ENCODE measurements around the gene PLXNA2. TPM values are rescaled to one million over a fixed set of nuclear protein-coding genes. Genes with fewer than 3 reads are reported as not detected.

Gene PLXNA2
- total RNA-seq, 2 donors from 2014 or later: 44.5 to 51.6 TPM

- TF ChIP-seq POLR2A (IDR thresholded peaks at IDR 0.05): no peak
- TF ChIP-seq CTCF (IDR thresholded peaks at IDR 0.05): no peak
- ATAC-seq: no peak
- no peaks in the 10 kb centered on the region for H3K27me3 ChIP-seq
- no peaks in the 10 kb centered on the region for H3K9me3 ChIP-seq
- intact Hi-C loops (cut with DNase I): no loop called here
- H3K4me3 ChIP-seq: no peak overlapping the region
- peaks cover 42% of the 10 kb centered on the region for H3K4me1 ChIP-seq
- no peak overlapping the region for H3K27ac ChIP-seq
- DNase-seq: no peak
- no peaks in the 10 kb centered on the region for H3K36me3 ChIP-seq (replicated peaks in 1 of 2; ENCODE audit: insufficient read depth in 1 of 2, low read depth in 2 of 2)
- WGBS, 2 donors: 88 to 90% methylated on average over 1 of the region's 1 CpG
These were observed 80.6 kb downstream of the PLXNA2 start for GRCh38 chr1:208163539-208163938.

- no peak overlapping the region for H3K27ac ChIP-seq
- no peak for TF ChIP-seq CTCF (IDR thresholded peaks at IDR 0.05)
- TF ChIP-seq POLR2A (IDR thresholded peaks at IDR 0.05): no peak
These were observed 81.3 kb downstream of the PLXNA2 start for GRCh38 chr1:208162903-208163302.

GRCh38 chr1:208161656-208162375, 82.4 kb downstream of the PLXNA2 start:
- ATAC-seq: peak; percentile 49
- 48 to 56% methylated on average over 6 of the region's 6 CpGs for WGBS, 2 donors
- H3K4me1 ChIP-seq: peaks cover 47% of the 10 kb centered on the region
- H3K27ac ChIP-seq: no peak overlapping the region
- no peaks in the 10 kb centered on the region for H3K9me3 ChIP-seq
- TF ChIP-seq CTCF (IDR thresholded peaks at IDR 0.05) (no peak), POLR2A (IDR thresholded peaks at IDR 0.05) (no peak)
- intact Hi-C loops (cut with DNase I): no loop called here
- H3K4me3 ChIP-seq: no peak overlapping the region
- H3K36me3 ChIP-seq (replicated peaks in 1 of 2; ENCODE audit: insufficient read depth in 1 of 2, low read depth in 2 of 2): no peaks in the 10 kb centered on the region
- no peaks in the 10 kb centered on the region for H3K27me3 ChIP-seq
- DNase-seq: no peak

More at GRCh38 chr1:208162903-208163302, 81.3 kb downstream of the PLXNA2 start:
- Histone ChIP-seq H3K4me1 (peaks cover 47% of the 10 kb centered on the region), H3K9me3 (no peaks in the 10 kb centered on the region), H3K36me3 (replicated peaks in 1 of 2; ENCODE audit: insufficient read depth in 1 of 2, low read depth in 2 of 2) (no peaks in the 10 kb centered on the region), H3K27me3 (no peaks in the 10 kb centered on the region), H3K4me3 (no peak overlapping the region)
- 93 to 94% methylated on average over 1 of the region's 1 CpG for WGBS, 2 donors
- DNase-seq (no peak), ATAC-seq (no peak)
- intact Hi-C loops (cut with DNase I): no loop called here

GRCh38 chr1:208161005-208161404, 83.2 kb downstream of the PLXNA2 start:
- ATAC-seq (no peak), DNase-seq (no peak)
- H3K9me3 ChIP-seq: no peaks in the 10 kb centered on the region
- H3K36me3 ChIP-seq (replicated peaks in 1 of 2; ENCODE audit: insufficient read depth in 1 of 2, low read depth in 2 of 2): no peaks in the 10 kb centered on the region
- H3K27me3 ChIP-seq: no peaks in the 10 kb centered on the region
- H3K4me1 ChIP-seq: peaks cover 47% of the 10 kb centered on the region
- intact Hi-C loops (cut with DNase I): no loop called here
- WGBS, 2 donors: 65 to 91% methylated on average over 1 of the region's 1 CpG
- H3K27ac ChIP-seq: peak overlapping the region in 1 of 4 donors; percentile 5
- H3K4me3 ChIP-seq: no peak overlapping the region
- TF ChIP-seq CTCF (IDR thresholded peaks at IDR 0.05) (no peak), POLR2A (IDR thresholded peaks at IDR 0.05) (no peak)

- DNase-seq: no peak
- H3K36me3 ChIP-seq (replicated peaks in 1 of 2; ENCODE audit: insufficient read depth in 1 of 2, low read depth in 2 of 2): no peaks in the 10 kb centered on the region
- H3K27ac ChIP-seq: no peak overlapping the region
- no peaks in the 10 kb centered on the region for H3K27me3 ChIP-seq
- H3K4me1 ChIP-seq: peaks cover 53% of the 10 kb centered on the region
- ATAC-seq: no peak
- no peaks in the 10 kb centered on the region for H3K9me3 ChIP-seq
- TF ChIP-seq POLR2A (IDR thresholded peaks at IDR 0.05): no peak
- no peak for TF ChIP-seq CTCF (IDR thresholded peaks at IDR 0.05)
- intact Hi-C loops (cut with DNase I): no loop called here
- H3K4me3 ChIP-seq: no peak overlapping the region
- 58 to 70% methylated on average over 4 of the region's 4 CpGs for WGBS, 2 donors
These were observed 83.8 kb downstream of the PLXNA2 start for GRCh38 chr1:208160259-208160819.

Data from body of pancreas (tissue), 4 donors.